HTR-8/SVneo (cell line): ENCODE results near the gene PCDHB3.
"Not testable (repeated sequence)": the region's sequence is repeated elsewhere in the genome, so short reads cannot be mapped to it uniquely, and the experiment has no call there.

Experiments
- DNase-seq: peaks from one replicate; pipeline ENCODE4 v3.0.0; 2011; ENCODE audit warnings: low spot score, mixed read lengths; ENCODE audit not compliant: insufficient read length
- FAIRE-seq: peaks from 2 replicates; lab custom pipeline; 2011; peaks lifted over from hg19 to GRCh38; lab: Jason Lieb, UNC

Gene PCDHB3

GRCh38 chr5:141135030-141135717 lies 34.9 kb downstream of the PCDHB3 start, which contains the start of gene PCDHB5:
Gene PCDHB5, plus strand, starts transcription at chr5:141135206. Its CDS starts 229 bp downstream, at chr5:141135435.
- FAIRE-seq: peak; percentile 44
- DNase-seq: peak; percentile 72

- DNase-seq: no peak
- no peak for FAIRE-seq
These were observed 35.5 kb downstream of the PCDHB3 start for GRCh38 chr5:141135718-141136266.

GRCh38 chr5:141137346-141137745 lies 37.1 kb downstream of the PCDHB3 start:
- not testable (repeated sequence) for FAIRE-seq, DNase-seq

GRCh38 chr5:141149812-141150211 lies 49.5 kb downstream of the PCDHB3 start, which contains the start of gene PCDHB6:
Gene PCDHB6, plus strand, starts transcription at chr5:141150057. Its CDS starts 201 bp downstream, at chr5:141150258.
- FAIRE-seq (no peak), DNase-seq (no peak)

GRCh38 chr5:141150224-141150992 lies 50.1 kb downstream of the PCDHB3 start:
- FAIRE-seq: no peak
- DNase-seq: no peak

- DNase-seq: no peak
- FAIRE-seq: no peak
These were observed 50.7 kb downstream of the PCDHB3 start for GRCh38 chr5:141150993-141151325.

GRCh38 chr5:141151632-141152031 lies 51.4 kb downstream of the PCDHB3 start:
- not testable (repeated sequence) for DNase-seq, FAIRE-seq

GRCh38 chr5:141152096-141152495 lies 51.8 kb downstream of the PCDHB3 start:
- not testable (repeated sequence) for FAIRE-seq, DNase-seq
